A673 (cell line): ENCODE results near the gene GPR153.

Source experiments
- CTCF ChIP-seq: fragments of 300-800, 200-600 bp; sonication (generic); conservative IDR thresholded peaks from 2 replicates; pipeline ENCODE4 v1.5.1; 2017; ENCODE audit warnings: low read depth, mild to moderate bottlenecking, antibody characterized with exemption, low read length, moderate library complexity, mixed read lengths
- EZH2 ChIP-seq: fragments of 200-600 bp; sonication (generic); IDR thresholded peaks from 2 replicates; pipeline ENCODE4 v1.6.1; 2017; ENCODE audit warnings: borderline replicate concordance, low read depth, mild to moderate bottlenecking, mixed read lengths, antibody characterized with exemption, low read length; ENCODE audit not compliant: poor library complexity, severe bottlenecking

- TF ChIP-seq CTCF (no peak), EZH2 (no peak)
Measured at GRCh38 chr1:6200188-6200809, 60.6 kb downstream of the GPR153 start.
